HUES6 (cell line): ENCODE measurements around the gene YJU2.

Experiments
- H3K27ac ChIP-seq: 2 replicates; pipeline ENCODE4 v1.7.0; 2013; ENCODE audit warnings: low read depth, mild to moderate bottlenecking, low read length, inconsistent platforms
- H3K27me3 ChIP-seq: 2 replicates; pipeline ENCODE4 v1.6.1; 2013; ENCODE audit warnings: low read length; ENCODE audit not compliant: control insufficient read depth, insufficient read depth
- H3K36me3 ChIP-seq: 2 replicates; pipeline ENCODE4 v1.6.1; 2013; ENCODE audit warnings: low read length; ENCODE audit not compliant: control insufficient read depth, insufficient read depth
- H3K4me1 ChIP-seq: 2 replicates; pipeline ENCODE4 v1.6.1; 2013; ENCODE audit warnings: low read length; ENCODE audit not compliant: control insufficient read depth, insufficient read depth
- H3K4me3 ChIP-seq: 2 replicates; pipeline ENCODE4 v1.5.1; 2013; ENCODE audit warnings: low read depth, low read length
- H3K9ac ChIP-seq: one replicate; pipeline ENCODE4 v1.6.1; 2013; ENCODE audit warnings: mild to moderate bottlenecking, low read length
- H3K9me3 ChIP-seq: 2 replicates; pipeline ENCODE4 v1.6.1; 2013; ENCODE audit warnings: low read depth, low read length; ENCODE audit not compliant: control insufficient read depth, insufficient read depth

Gene YJU2

GRCh38 chr19:4246767-4247593, at the start of gene YJU2:
TSS of gene YJU2 (plus strand) at chr19:4247080. CDS start at chr19:4247147, 67 bp downstream.
- Histone ChIP-seq H3K4me3 (peak within 1 kb of the TSS; percentile 95), H3K4me1 (peaks cover 3% of the 10 kb centered on the region; the same call in 1 of the 2 replicates)

GRCh38 chr19:4197228-4197624, 49.7 kb upstream of the YJU2 start:
- no peak overlapping the region for H3K4me3 ChIP-seq
- peaks cover 73% of the 10 kb centered on the region for H3K27me3 ChIP-seq
- H3K27ac ChIP-seq: no peak overlapping the region
- H3K9ac ChIP-seq: no peak overlapping the region
- H3K36me3 ChIP-seq: no peaks in the 10 kb centered on the region
- H3K4me1 ChIP-seq: no peaks in the 10 kb centered on the region; the same call in 1 of the 2 replicates
- H3K9me3 ChIP-seq: no peaks in the 10 kb centered on the region

More at GRCh38 chr19:4246767-4247593, at the start of gene YJU2:
- peaks cover 2% of the 10 kb centered on the region; the same call in 1 of the 2 replicates for H3K9me3 ChIP-seq
- peak within 1 kb of the TSS; percentile 91 for H3K9ac ChIP-seq
- H3K27ac ChIP-seq: peak within 1 kb of the TSS; percentile 94
- peaks cover 36% of the 10 kb centered on the region for H3K36me3 ChIP-seq
- no peaks in the 10 kb centered on the region for H3K27me3 ChIP-seq

GRCh38 chr19:4197625-4198466, 49.0 kb upstream of the YJU2 start:
- H3K27ac ChIP-seq: no peak overlapping the region
- no peaks in the 10 kb centered on the region for H3K9me3 ChIP-seq
- H3K36me3 ChIP-seq: no peaks in the 10 kb centered on the region
- H3K4me1 ChIP-seq: no peaks in the 10 kb centered on the region; the same call in 1 of the 2 replicates
- H3K9ac ChIP-seq: no peak overlapping the region
- H3K27me3 ChIP-seq: peaks cover 73% of the 10 kb centered on the region
- peak overlapping the region; percentile 43 for H3K4me3 ChIP-seq

- no peaks in the 10 kb centered on the region; the same call in 1 of the 2 replicates for H3K4me1 ChIP-seq
- no peak overlapping the region for H3K9ac ChIP-seq
- no peak overlapping the region for H3K27ac ChIP-seq
- H3K4me3 ChIP-seq: peak overlapping the region; percentile 43
- H3K27me3 ChIP-seq: peaks cover 73% of the 10 kb centered on the region
- H3K36me3 ChIP-seq: no peaks in the 10 kb centered on the region
- H3K9me3 ChIP-seq: no peaks in the 10 kb centered on the region
Measured at GRCh38 chr19:4198467-4199126, 48.3 kb upstream of the YJU2 start.

GRCh38 chr19:4199699-4200293, 47.1 kb upstream of the YJU2 start:
- peaks cover 63% of the 10 kb centered on the region for H3K27me3 ChIP-seq
- H3K4me1 ChIP-seq: no peaks in the 10 kb centered on the region
- peak overlapping the region; percentile 34 for H3K4me3 ChIP-seq
- no peak overlapping the region for H3K27ac ChIP-seq
- H3K9me3 ChIP-seq: no peaks in the 10 kb centered on the region
- H3K9ac ChIP-seq: no peak overlapping the region
- H3K36me3 ChIP-seq: no peaks in the 10 kb centered on the region

GRCh38 chr19:4200940-4201542, 45.8 kb upstream of the YJU2 start:
- no peaks in the 10 kb centered on the region for H3K4me1 ChIP-seq
- peaks cover 58% of the 10 kb centered on the region for H3K27me3 ChIP-seq
- no peak overlapping the region for H3K27ac ChIP-seq
- H3K9ac ChIP-seq: no peak overlapping the region
- no peak overlapping the region for H3K4me3 ChIP-seq
- no peaks in the 10 kb centered on the region for H3K9me3 ChIP-seq
- no peaks in the 10 kb centered on the region for H3K36me3 ChIP-seq

GRCh38 chr19:4201798-4202197, 45.1 kb upstream of the YJU2 start:
- Histone ChIP-seq H3K4me1 (no peaks in the 10 kb centered on the region), H3K9ac (no peak overlapping the region), H3K27ac (no peak overlapping the region), H3K4me3 (no peak overlapping the region), H3K9me3 (no peaks in the 10 kb centered on the region), H3K27me3 (peaks cover 51% of the 10 kb centered on the region), H3K36me3 (no peaks in the 10 kb centered on the region)

GRCh38 chr19:4206818-4207484, 39.9 kb upstream of the YJU2 start:
- no peak overlapping the region for H3K9ac ChIP-seq
- H3K27ac ChIP-seq: no peak overlapping the region
- H3K4me1 ChIP-seq: peaks cover 3% of the 10 kb centered on the region; the same call in 1 of the 2 replicates
- no peaks in the 10 kb centered on the region for H3K9me3 ChIP-seq
- H3K36me3 ChIP-seq: no peaks in the 10 kb centered on the region
- no peak overlapping the region for H3K4me3 ChIP-seq
- peaks cover 2% of the 10 kb centered on the region; the same call in 1 of the 2 replicates for H3K27me3 ChIP-seq

- Histone ChIP-seq H3K9me3 (no peaks in the 10 kb centered on the region), H3K4me3 (no peak overlapping the region), H3K36me3 (no peaks in the 10 kb centered on the region), H3K9ac (no peak overlapping the region), H3K4me1 (peaks cover 3% of the 10 kb centered on the region; the same call in 1 of the 2 replicates), H3K27ac (no peak overlapping the region), H3K27me3 (no peaks in the 10 kb centered on the region; the same call in 1 of the 2 replicates)
Measured at GRCh38 chr19:4208385-4209094, 38.3 kb upstream of the YJU2 start.
